Sigmoid colon (tissue), 7 donors: ENCODE results near the gene FNIP1. TPM values are rescaled to one million over a fixed set of nuclear protein-coding genes. Genes with fewer than 3 reads are reported as not detected.
"Not testable (repeated sequence)": the region's sequence is repeated elsewhere in the genome, so short reads cannot be mapped to it uniquely, and the experiment has no call there.

Experiments
- DNase-seq: peaks from one replicate; pipeline ENCODE4 v3.0.0-alpha.2; 2019
- H3K27ac ChIP-seq, 4 donors: fragments of 200-600 bp; sonication (generic); one replicate each; pipeline ENCODE4 v1.5.1; 2016 to 2019; ENCODE audit warnings: mild to moderate bottlenecking in 1 of 4
- H3K27me3 ChIP-seq, 3 donors: fragments of 200-600 bp; sonication (generic); one replicate each; pipeline ENCODE4 v1.5.1; 2019; ENCODE audit warnings: mild to moderate bottlenecking in 1 of 3
- H3K36me3 ChIP-seq, 4 donors: fragments of 200-600 bp; sonication (generic); one replicate each; pipeline ENCODE4 v1.5.1; 2016 to 2019
- H3K4me1 ChIP-seq, 4 donors: fragments of 200-600 bp; sonication (generic); one replicate each; pipeline ENCODE4 v1.5.1; 2017 to 2019
- H3K4me3 ChIP-seq, 4 donors: fragments of 200-600 bp; sonication (generic); one replicate each; pipeline ENCODE4 v1.5.1; 2017 to 2019; ENCODE audit warnings: mild to moderate bottlenecking in 2 of 4, moderate library complexity in 1 of 4
- H3K9me3 ChIP-seq, 4 donors: fragments of 200-600 bp in 3 of 4; sonication (generic) in 3 of 4; one replicate each; pipeline versions ENCODE4 v1.5.1 to v1.6.1; 2013 to 2019
- CTCF ChIP-seq, 4 experiments: fragments of 450-650 bp in 3 of 4; fragments of 200-600 bp in 1 of 4; IDR thresholded peaks; one replicate each; pipeline ENCODE4 v1.5.1; 2016 to 2019; ENCODE audit warnings: antibody characterized with exemption in 4 of 4, mild to moderate bottlenecking in 3 of 4, moderate library complexity in 2 of 4
- EP300 ChIP-seq, 4 donors: sonication (generic); formaldehyde crosslinking; IDR thresholded peaks; one replicate each; pipeline ENCODE4 v1.6.1; 2017; ENCODE audit warnings: antibody characterized with exemption in 4 of 4
- POLR2A ChIP-seq, 2 donors: fragments of 450-650 bp; IDR thresholded peaks; one replicate each; pipeline ENCODE4 v1.6.1; 2016; ENCODE audit warnings: antibody characterized with exemption in 2 of 2, mild to moderate bottlenecking in 2 of 2, moderate library complexity in 2 of 2
- POLR2AphosphoS5 ChIP-seq, 4 donors: sonication (generic); formaldehyde crosslinking; IDR thresholded peaks; one replicate each; pipeline ENCODE4 v1.6.1; 2017; ENCODE audit warnings: antibody characterized with exemption in 4 of 4
- WGBS, 2 donors: extraction: QIAGEN DNeasy Blood & Tissue Kit; methylation state at CpG; one replicate each; pipeline ENCODE4 v1.1.7; 2013; 5-methylcytosine and 5-hydroxymethylcytosine counted together
- intact Hi-C: fragments of 100-400 bp; cut with DNase I; formaldehyde crosslinking; loops from one replicate; pipeline ENCODE4 v1.15.1; 2023
- polyA plus RNA-seq, 3 donors: library from polyadenylated mRNA; stranded (reverse); fragments of 200-250 nt; gene quantifications; one replicate each; pipeline ENCODE4 v1.2.3, GENCODE V29; 2013
- total RNA-seq, 4 donors: library from RNA; depleted of rRNA; stranded (reverse); fragments of >200 nt; gene quantifications; one replicate each; pipeline ENCODE4 v1.1.0, GENCODE V29; 2016
- donor health status: healthy with polysubstance abuse.
- donor health status: Bipolar disorder and iron deficiency.
- donor health status: healthy.

Gene FNIP1
- total RNA-seq (10 to 100 TPM; 46.4 to 74.4 (median 56.5) TPM), polyA plus RNA-seq (1 to 10 TPM; 3.6 to 5.7 (median 4.2) TPM)

- peak; percentile 100 for DNase-seq
- H3K4me3 ChIP-seq: peak within 1 kb of the TSS; percentile 77 to 100 (median 98)
- H3K4me1 ChIP-seq: peaks cover 0 to 40% (median 23%) of the 10 kb centered on the region in 4 donors
- H3K36me3 ChIP-seq: no peaks in the 10 kb centered on the region
- no peak for TF ChIP-seq CTCF (IDR thresholded peaks at IDR 0.05)
- TF ChIP-seq POLR2AphosphoS5 (IDR thresholded peaks at IDR 0.05): peak; percentile 96 to 99 (median 98)
- TF ChIP-seq POLR2A (IDR thresholded peaks at IDR 0.05): peak; percentile 91 to 96
- TF ChIP-seq EP300 (IDR thresholded peaks at IDR 0.05): peak in 3 of 4 donors; percentile 39 to 78 (median 56)
- H3K9me3 ChIP-seq: no peaks in the 10 kb centered on the region
- H3K27me3 ChIP-seq: no peaks in the 10 kb centered on the region
- peak within 1 kb of the TSS; percentile 95 to 100 (median 100) for H3K27ac ChIP-seq
- WGBS, 2 donors: 0 to 1% methylated on average over 79 of the region's 79 CpGs
- intact Hi-C loops: loop anchor here (1.0 to 10.0 kb wide), 5 partner anchors 124 to 632 kb away; partner anchors contain the start of genes ACSL6, CDC42SE2, HINT1 and RAPGEF6
Measured at GRCh38 chr5:131796793-131797693, at the start of gene FNIP1. Gene FNIP1, minus strand, starts transcription at chr5:131797017. Its CDS starts 96 bp downstream, at chr5:131796921.

GRCh38 chr5:131846536-131846935, 49.7 kb upstream of the FNIP1 start:
- 53 to 63% methylated on average over 1 of the region's 1 CpG for WGBS, 2 donors
- DNase-seq: no peak
- no peak overlapping the region for H3K4me3 ChIP-seq
- intact Hi-C loops: no loop called here
- H3K27me3 ChIP-seq: no peaks in the 10 kb centered on the region
- no peaks in the 10 kb centered on the region for H3K4me1 ChIP-seq
- peaks cover 0 to 12% (median 6%) of the 10 kb centered on the region in 4 donors for H3K9me3 ChIP-seq
- no peak for TF ChIP-seq POLR2A (IDR thresholded peaks at IDR 0.05)
- no peak for TF ChIP-seq EP300 (IDR thresholded peaks at IDR 0.05)
- TF ChIP-seq POLR2AphosphoS5 (IDR thresholded peaks at IDR 0.05): no peak
- TF ChIP-seq CTCF (IDR thresholded peaks at IDR 0.05): no peak
- no peak overlapping the region for H3K27ac ChIP-seq
- no peaks in the 10 kb centered on the region for H3K36me3 ChIP-seq

GRCh38 chr5:131845828-131846227, 49.0 kb upstream of the FNIP1 start:
- TF ChIP-seq POLR2AphosphoS5 (IDR thresholded peaks at IDR 0.05): no peak
- TF ChIP-seq CTCF (IDR thresholded peaks at IDR 0.05): no peak
- no peak for TF ChIP-seq POLR2A (IDR thresholded peaks at IDR 0.05)
- TF ChIP-seq EP300 (IDR thresholded peaks at IDR 0.05): no peak
- Histone ChIP-seq H3K9me3 (peaks cover 0 to 12% (median 6%) of the 10 kb centered on the region in 4 donors), H3K27me3 (no peaks in the 10 kb centered on the region), H3K27ac (no peak overlapping the region), H3K36me3 (no peaks in the 10 kb centered on the region), H3K4me3 (no peak overlapping the region), H3K4me1 (no peaks in the 10 kb centered on the region)
- no peak for DNase-seq
- intact Hi-C loops: no loop called here

- H3K9me3 ChIP-seq, H3K36me3 ChIP-seq, H3K27ac ChIP-seq, H3K4me1 ChIP-seq, H3K27me3 ChIP-seq, H3K4me3 ChIP-seq, intact Hi-C loops, DNase-seq: not testable (repeated sequence)
- 88 to 96% methylated on average over 1 of the region's 1 CpG for WGBS, 2 donors
Measured at GRCh38 chr5:131842971-131843370, 46.2 kb upstream of the FNIP1 start.

GRCh38 chr5:131832702-131833101, 35.9 kb upstream of the FNIP1 start:
- H3K4me3 ChIP-seq, H3K27ac ChIP-seq, intact Hi-C loops, H3K4me1 ChIP-seq, H3K36me3 ChIP-seq, H3K9me3 ChIP-seq, DNase-seq, H3K27me3 ChIP-seq: not testable (repeated sequence)
- 95 to 96% methylated on average over 2 of the region's 2 CpGs for WGBS, 2 donors
